ENCODE data around the gene FRMD4B.

- no peak for TF ChIP-seq POLR2A (IDR thresholded peaks at IDR 0.05; ENCODE audit: low read length)
- TF ChIP-seq GATA1 (IDR thresholded peaks at IDR 0.05; ENCODE audit: low read depth, low read length), result no peak
These were observed 19.2 kb upstream of the FRMD4B start for GRCh38 chr3:69405067-69405466.

Measured in erythroblast (primary cell).